ENCODE results near the gene MAP3K10.

MAP3K10 gene

GRCh38 chr19:40234429-40235237 lies 43.4 kb downstream of the MAP3K10 start:
- no peak for FAIRE-seq

GRCh38 chr19:40235238-40236025 lies 44.2 kb downstream of the MAP3K10 start:
- no peak for FAIRE-seq

- no peak for FAIRE-seq
Measured at GRCh38 chr19:40236026-40236355, 44.8 kb downstream of the MAP3K10 start.

- no peak for FAIRE-seq
Measured at GRCh38 chr19:40236366-40236765, 45.1 kb downstream of the MAP3K10 start.

GRCh38 chr19:40237791-40238190 lies 46.6 kb downstream of the MAP3K10 start:
- no peak for FAIRE-seq

- FAIRE-seq = no peak
Measured at GRCh38 chr19:40238775-40239174, 47.5 kb downstream of the MAP3K10 start.

GRCh38 chr19:40239415-40240226 lies 48.4 kb downstream of the MAP3K10 start:
- FAIRE-seq = no peak

- FAIRE-seq = no peak
Measured at GRCh38 chr19:40240332-40240731, 49.1 kb downstream of the MAP3K10 start.

- FAIRE-seq = no peak
Measured at GRCh38 chr19:40241125-40241808, 50.0 kb downstream of the MAP3K10 start.

GRCh38 chr19:40241809-40242384 lies 50.7 kb downstream of the MAP3K10 start:
- FAIRE-seq = no peak

- no peak for FAIRE-seq
Measured at GRCh38 chr19:40242480-40242879, 51.3 kb downstream of the MAP3K10 start.

- no peak for FAIRE-seq
Measured at GRCh38 chr19:40243181-40243580, 52.0 kb downstream of the MAP3K10 start.

GRCh38 chr19:40244579-40245317 lies 53.5 kb downstream of the MAP3K10 start:
- no peak for FAIRE-seq

GRCh38 chr19:40245506-40246128 lies 54.4 kb downstream of the MAP3K10 start:
- FAIRE-seq = no peak

GRCh38 chr19:40246292-40247073 lies 55.3 kb downstream of the MAP3K10 start:
- no peak for FAIRE-seq

- no peak for FAIRE-seq
Measured at GRCh38 chr19:40247178-40247577, 56.0 kb downstream of the MAP3K10 start.

- no peak for FAIRE-seq
Measured at GRCh38 chr19:40247735-40248262, 56.6 kb downstream of the MAP3K10 start.

GRCh38 chr19:40249201-40249600 lies 58.0 kb downstream of the MAP3K10 start:
- no peak for FAIRE-seq

GRCh38 chr19:40249781-40250180 lies 58.6 kb downstream of the MAP3K10 start:
- FAIRE-seq = no peak

- FAIRE-seq = no peak
Measured at GRCh38 chr19:40251244-40251643, 60.0 kb downstream of the MAP3K10 start.
